GM12878 (cell line): Measurements from ENCODE around the gene FAS. TPM values are rescaled to one million over a fixed set of nuclear protein-coding genes. Genes with fewer than 3 reads are reported as not detected.

Experiments used
- ATAC-seq: fragments of 200-7000 bp; cut with Tn5 transposase; 3 replicates; pipeline ENCODE4 v1.9.1; 2020; ENCODE audit warnings: mild to moderate bottlenecking, moderate library complexity
- Bru-seq: library from RNA; stranded (reverse); fragments of 400-500 nt; gene quantifications from one replicate; lab custom pipeline; 2021; lab: Mats Ljungman, UMichigan
- BruChase-seq, 2 experiments: library from RNA; stranded (reverse); fragments of 400-500 nt; gene quantifications; one replicate each; lab custom pipeline; 2021; lab: Mats Ljungman, UMichigan
- BruUV-seq: library from RNA; stranded (reverse); fragments of 400-500 nt; replicated peaks from 2 replicates; lab custom pipeline; 2021; lab: Mats Ljungman, UMichigan
- CTCF ChIA-PET: fragments of 300-600 bp; sonication (Branson Sonifier 250); formaldehyde crosslinking; extraction: SDS; loops from one replicate; lab custom pipeline; 2021; ENCODE audit warnings: inconsistent platforms; lab: Yijun Ruan, JAX
- POLR2A ChIA-PET: fragments of 350-600 bp; formaldehyde crosslinking; extraction: SDS; loops from one replicate; lab custom pipeline; 2021; ENCODE audit warnings: inconsistent platforms; lab: Charles Lee
- RAD21 ChIA-PET: fragments of 300-600 bp; sonication (Branson Sonifier 250); formaldehyde crosslinking; loops from one replicate; lab custom pipeline; 2023; ENCODE audit warnings: antibody characterized with exemption; ENCODE audit not compliant: unreplicated experiment; lab: Charles Lee
- SMC1A ChIA-PET: fragments of 300-600 bp; sonication (Branson Sonifier 250); formaldehyde crosslinking; loops from one replicate; lab custom pipeline; 2023; ENCODE audit not compliant: unreplicated experiment, uncharacterized antibody; lab: Charles Lee
- DNase-seq: peaks from one replicate; pipeline ENCODE4 v3.0.0-alpha.2; 2011; ENCODE audit warnings: low read depth, low spot score
- FAIRE-seq: peaks from 3 replicates; lab custom pipeline; 2011; peaks lifted over from hg19 to GRCh38; lab: Jason Lieb, UNC
- H2AFZ ChIP-seq: 2 replicates; pipeline ENCODE4 v1.6.0; 2011; ENCODE audit warnings: low read depth, low read length, control low read depth; ENCODE audit not compliant: control insufficient read depth
- H3K27ac ChIP-seq: 2 replicates; pipeline ENCODE4 v1.5.1; 2011; ENCODE audit warnings: control low read depth; ENCODE audit not compliant: control insufficient read depth, insufficient read depth
- H3K27me3 ChIP-seq, 2 experiments: replicated peaks in 1 of 2; 2 replicates each; pipeline versions ENCODE4 v1.6.0 to v1.6.1; 2011; ENCODE audit warnings: low read length in 1 of 2; ENCODE audit not compliant: control insufficient read depth in 2 of 2, insufficient read depth in 2 of 2
- H3K36me3 ChIP-seq, 2 experiments: 2 replicates each; pipeline ENCODE4 v1.5.1; 2011; ENCODE audit warnings: low read length in 1 of 2; ENCODE audit not compliant: control insufficient read depth in 2 of 2, insufficient read depth in 2 of 2
- H3K4me1 ChIP-seq: 2 replicates; pipeline ENCODE4 v1.6.1; 2011; ENCODE audit warnings: mild to moderate bottlenecking, low read length, moderate library complexity, mixed read lengths; ENCODE audit not compliant: control insufficient read depth, insufficient read depth
- H3K4me2 ChIP-seq: 2 replicates; pipeline ENCODE4 v1.6.0; 2011; ENCODE audit warnings: control low read depth; ENCODE audit not compliant: control insufficient read depth, insufficient read depth
- H3K4me3 ChIP-seq: fragments of 200-600 bp; sonication (generic); 2 replicates; pipeline ENCODE4 v1.5.1; 2016
- H3K79me2 ChIP-seq: 2 replicates; pipeline ENCODE4 v1.6.0; 2011; ENCODE audit warnings: low read length; ENCODE audit not compliant: control insufficient read depth, insufficient read depth
- H3K9ac ChIP-seq: 2 replicates; pipeline ENCODE4 v1.8.0; 2011; ENCODE audit warnings: low read length, control low read depth, mixed read lengths; ENCODE audit not compliant: control insufficient read depth, insufficient read depth
- H3K9me3 ChIP-seq: replicated peaks from 3 replicates; pipeline ENCODE4 v1.5.1; 2011; ENCODE audit warnings: mild to moderate bottlenecking, low read length; ENCODE audit not compliant: control insufficient read depth, insufficient read depth
- H4K20me1 ChIP-seq: 2 replicates; pipeline ENCODE4 v1.6.0; 2011; ENCODE audit not compliant: control insufficient read depth, insufficient read depth
- BRCA1 ChIP-seq: IDR thresholded peaks from 2 replicates; pipeline ENCODE4 v1.6.1; 2011; ENCODE audit warnings: low read depth, low read length, improper control_type of control experiment
- FOXM1 ChIP-seq: IDR thresholded peaks from 2 replicates; pipeline ENCODE4 v1.6.1; 2012; ENCODE audit warnings: low read depth, mild to moderate bottlenecking, inconsistent platforms, low read length, moderate library complexity
- IRF4 ChIP-seq: IDR thresholded peaks from 2 replicates; pipeline ENCODE4 v1.6.1; 2011; ENCODE audit warnings: low read depth, low read length
- MTA2 ChIP-seq: fragments of 450-650 bp; IDR thresholded peaks from 2 replicates; pipeline ENCODE4 v1.6.1; 2016; ENCODE audit warnings: low read depth, mild to moderate bottlenecking, moderate library complexity
- NR2C1 ChIP-seq: fragments of 450-650 bp; IDR thresholded peaks from 2 replicates; pipeline ENCODE4 v1.6.1; 2017; ENCODE audit warnings: antibody characterized with exemption, mild to moderate bottlenecking, moderate library complexity
- NR2F1 ChIP-seq: fragments of 450-650 bp; conservative IDR thresholded peaks from 2 replicates; pipeline ENCODE4 v1.6.1; 2017; ENCODE audit warnings: mild to moderate bottlenecking
- NRF1 ChIP-seq: conservative IDR thresholded peaks from 2 replicates; pipeline ENCODE4 v1.6.1; 2011; ENCODE audit warnings: mild to moderate bottlenecking, low read depth, low read length, improper control_type of control experiment
- RBBP5 ChIP-seq: fragments of 200-600 bp; sonication (generic); conservative IDR thresholded peaks from 2 replicates; pipeline ENCODE4 v1.6.1; 2016
- RELA ChIP-seq: fragments of 450-650 bp; IDR thresholded peaks from 2 replicates; pipeline ENCODE4 v1.8.0; 2014; ENCODE audit warnings: borderline replicate concordance; ENCODE audit not compliant: partially characterized antibody
- SMARCA5 ChIP-seq: fragments of 450-650 bp; IDR thresholded peaks from 2 replicates; pipeline ENCODE4 v1.6.1; 2017; ENCODE audit warnings: mild to moderate bottlenecking
- SP1 ChIP-seq: IDR thresholded peaks from one replicate; pipeline ENCODE4 v1.6.1; 2011; ENCODE audit warnings: low read depth, low read length
- TARDBP ChIP-seq: IDR thresholded peaks from 2 replicates; pipeline ENCODE4 v1.6.1; 2016; ENCODE audit warnings: borderline replicate concordance
- WGBS: methylation state at CpG from one replicate; pipeline ENCODE4 v1.1.6; 2016; ENCODE audit warnings: low lambda C conversion rate; ENCODE audit not compliant: insufficient replicate concordance, insufficient coverage; ENCODE audit errors: missing lambda C conversion rate; 5-methylcytosine and 5-hydroxymethylcytosine counted together
- in situ Hi-C: fragments of 300-500 bp; cut with MboI; formaldehyde crosslinking; loops from 9 replicates; pipeline ENCODE4 v1.14.3; 2018; ENCODE audit warnings: mixed read lengths
- intact Hi-C: fragments of 100-400 bp; cut with micrococcal nuclease; formaldehyde crosslinking; loops from one replicate; pipeline ENCODE4 v1.14.2; 2022; ENCODE audit not compliant: unreplicated experiment
- long read RNA-seq, 2 experiments: library from polyadenylated mRNA; unstranded; transcript quantifications; one replicate each; pipeline ENCODE4 v2.0.0, GENCODE V29; 2019 to 2020
- polyA minus RNA-seq, 3 experiments: library from RNA; depleted of rRNA, polyadenylated mRNA; stranded (reverse); fragments of >200 nt; gene quantifications; 2 replicates each; pipeline ENCODE4 v1.2.3, GENCODE V29; 2011
- polyA plus RNA-seq, 11 experiments: library from polyadenylated mRNA; depleted of rRNA in 4 of 11; unstranded in 6 of 11; stranded (reverse) in 5 of 11; fragments of >200 nt; fragmentation: Nextera tagmentation in 4 of 11; fragmentation: Illumina TruSeq in 1 of 11; extraction: Ambion mirVana in 4 of 11; extraction: Trizol in 1 of 11; gene quantifications; 1 replicate in 1 of 11; 2 replicates in 10 of 11; pipeline versions ENCODE4 v1.2.1 to v1.2.3, GENCODE V29; 2011 to 2016; ENCODE audit warnings: inconsistent platforms in 2 of 11, missing spikeins in 2 of 11, low read depth in 1 of 11
- total RNA-seq, 4 experiments: library from RNA; depleted of rRNA in 3 of 4; stranded (reverse); fragments of >200 nt in 3 of 4; fragmentation: Illumina TruSeq in 1 of 4; extraction: Trizol in 1 of 4; gene quantifications; 2 replicates each; pipeline versions ENCODE4 v1.2.1 to v1.2.3, GENCODE V29; 2013 to 2021
- TF ChIP-seq, protein P1 (sequence below): fragments of 450-650 bp; conservative IDR thresholded peaks from 2 replicates; pipeline ENCODE4 v1.6.1; 2017; ENCODE audit warnings: mild to moderate bottlenecking, moderate library complexity
- TF ChIP-seq, protein P2 (sequence below): fragments of 450-650 bp; IDR thresholded peaks from 2 replicates; pipeline ENCODE4 v1.6.1; 2014; ENCODE audit warnings: mild to moderate bottlenecking

FAS gene
- 387 and 393 TPM in 2 replicates for total RNA-seq (2013; cell fraction: nucleolus; rRNA removed)
- total RNA-seq (2014; rRNA removed) (70.0 and 85.3 TPM in 2 replicates), total RNA-seq (2014; rRNA removed; fragmentation: Illumina TruSeq; extraction: Trizol) (78.2 and 82.0 TPM in 2 replicates), total RNA-seq (2021) (61.1 and 62.9 TPM in 2 replicates), polyA plus RNA-seq (2011; rRNA removed) (147 and 217 TPM in 2 replicates), polyA plus RNA-seq (2014; fragmentation: Illumina TruSeq; extraction: Trizol) (89.8 and 117 TPM in 2 replicates), polyA plus RNA-seq (2014; fragmentation: Nextera tagmentation; extraction: Ambion mirVana) (10 to 100 TPM; 50.1 to 54.9 TPM), polyA plus RNA-seq (2014; rRNA removed) (46.4 and 55.8 TPM in 2 replicates), polyA plus RNA-seq (2016; fragmentation: Nextera tagmentation; extraction: Ambion mirVana) (10 to 100 TPM; 69.9 to 73.7 TPM), polyA minus RNA-seq (2011; rRNA and poly(A)+ RNA removed) (125 and 188 TPM in 2 replicates), Bru-seq, nascent RNA (percentile 98 among the genes with signal in this experiment), BruChase-seq, experiment 1, labeled RNA remaining after a 6-hour chase (percentile 95 among the genes with signal in this experiment), BruChase-seq, experiment 2, labeled RNA remaining after a 2-hour chase (percentile 97 among the genes with signal in this experiment)
- polyA plus RNA-seq (2011; ENCODE audit: low read depth), result 25.2 TPM
- 63.3 and 70.5 TPM in 2 replicates for polyA plus RNA-seq (2011; cell fraction: cytosol; rRNA removed)
- 80.6 and 126 TPM in 2 replicates for polyA plus RNA-seq (2011; cell fraction: nucleus; rRNA removed)
- 42.9 and 53.2 TPM in 2 replicates for polyA plus RNA-seq (2012)
- 40.6 and 46.1 TPM in 2 replicates for polyA minus RNA-seq (2011; cell fraction: cytosol; rRNA and poly(A)+ RNA removed)
- 104 and 109 TPM in 2 replicates for polyA minus RNA-seq (2011; cell fraction: nucleus; rRNA and poly(A)+ RNA removed)
- long read RNA-seq, experiment 1, transcript FAS-204 (9 exons, 2,563 nt), result major isoform, 36 of 58 reads
- long read RNA-seq, experiment 1, partial matches to known transcripts, result 1 of 58 reads
- long read RNA-seq, experiment 1, other reads (novel, unspliced or antisense), result 15 of 58 reads
- long read RNA-seq, experiment 2, transcript FAS-205 (8 exons, 1,044 nt), result minor isoform, 12 of 430 reads
- long read RNA-seq, experiment 2, transcript FAS-204 (9 exons, 2,563 nt), result major isoform, 356 of 430 reads
- long read RNA-seq, experiment 2, transcript FAS-201 (9 exons, 1,044 nt), result minor isoform, 5 of 430 reads
- long read RNA-seq, experiment 2, partial matches to known transcripts, result 9 of 430 reads
- long read RNA-seq, experiment 2, other reads (novel, unspliced or antisense), result 38 of 430 reads

DNA sequence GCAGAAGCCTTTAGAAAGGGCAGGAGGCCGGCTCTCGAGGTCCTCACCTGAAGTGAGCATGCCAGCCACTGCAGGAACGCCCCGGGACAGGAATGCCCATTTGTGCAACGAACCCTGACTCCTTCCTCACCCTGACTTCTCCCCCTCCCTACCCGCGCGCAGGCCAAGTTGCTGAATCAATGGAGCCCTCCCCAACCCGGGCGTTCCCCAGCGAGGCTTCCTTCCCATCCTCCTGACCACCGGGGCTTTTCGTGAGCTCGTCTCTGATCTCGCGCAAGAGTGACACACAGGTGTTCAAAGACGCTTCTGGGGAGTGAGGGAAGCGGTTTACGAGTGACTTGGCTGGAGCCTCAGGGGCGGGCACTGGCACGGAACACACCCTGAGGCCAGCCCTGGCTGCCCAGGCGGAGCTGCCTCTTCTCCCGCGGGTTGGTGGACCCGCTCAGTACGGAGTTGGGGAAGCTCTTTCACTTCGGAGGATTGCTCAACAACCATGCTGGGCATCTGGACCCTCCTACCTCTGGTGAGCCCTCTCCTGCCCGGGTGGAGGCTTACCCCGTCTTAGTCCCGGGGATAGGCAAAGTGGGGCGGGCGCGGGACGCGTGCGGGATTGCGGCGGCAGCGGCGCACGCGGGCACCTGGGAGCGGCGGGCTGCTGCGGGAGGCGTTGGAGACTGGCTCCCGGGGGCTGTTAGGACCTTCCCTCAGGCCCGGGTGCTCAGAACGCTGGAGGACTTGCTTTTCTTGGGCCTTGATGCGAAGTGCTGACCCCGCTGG is at the start of gene FAS:
TSS of gene FAS (plus strand) at position 415 of the 777 bp plus-strand sequence. CDS start at position 494, 79 bp downstream.
- in situ Hi-C loops, result no loop called here
- Histone ChIP-seq H4K20me1 (no peaks in the 10 kb centered on the region), H3K27me3 (no peaks in the 10 kb centered on the region), H3K9ac (peak within 1 kb of the TSS; percentile 98), H3K4me3 (peak within 1 kb of the TSS; percentile 83), H2AFZ (peak within 1 kb of the TSS; percentile 77), H3K79me2 (peaks cover 69% of the 10 kb centered on the region), H3K27ac (peak within 1 kb of the TSS; percentile 98), H3K4me1 (peaks cover 13% of the 10 kb centered on the region), H3K9me3 (no peaks in the 10 kb centered on the region), H3K4me2 (peak within 1 kb of the TSS; percentile 92), H3K36me3 (no peaks in the 10 kb centered on the region)
- RAD21 ChIA-PET, result interaction anchor here (0.6 to 9.1 kb wide), 24 partner anchors 9 to 261 kb away, joined by 3 to 66 read pairs (median 4); partner anchors contain the start of gene LIPA
- POLR2A ChIA-PET, result interaction anchor here (0.6 to 4.7 kb wide), 18 partner anchors 8 to 411 kb away, joined by 3 to 27 read pairs (median 6); no protein-coding TSS in a partner anchor
- intact Hi-C loops, result loop anchor here (2.0 to 10.0 kb wide), 3 partner anchors 108 to 404 kb away; partner anchors contain the start of genes IFIT1 and STAMBPL1
- no TSS peak for BruUV-seq
- FAIRE-seq (peak; percentile 64), ATAC-seq (peak; percentile 75), DNase-seq (peak; percentile 80)
- WGBS, result under 1% methylated on average over 50 of the region's 51 CpGs
- CTCF ChIA-PET, result interaction anchor here (0.6 to 10.6 kb wide), 18 partner anchors 9 to 379 kb away, joined by 3 to 250 read pairs (median 6); no protein-coding TSS in a partner anchor
- SMC1A ChIA-PET, result interaction anchor here (0.6 to 8.7 kb wide), 21 partner anchors 9 to 342 kb away, joined by 3 to 114 read pairs (median 5); no protein-coding TSS in a partner anchor
- peak; percentile 64 for TF ChIP-seq RELA
- TF ChIP-seq NR2F1, result no peak
- no peak for TF ChIP-seq RBBP5
- TF ChIP-seq, protein P1, sequence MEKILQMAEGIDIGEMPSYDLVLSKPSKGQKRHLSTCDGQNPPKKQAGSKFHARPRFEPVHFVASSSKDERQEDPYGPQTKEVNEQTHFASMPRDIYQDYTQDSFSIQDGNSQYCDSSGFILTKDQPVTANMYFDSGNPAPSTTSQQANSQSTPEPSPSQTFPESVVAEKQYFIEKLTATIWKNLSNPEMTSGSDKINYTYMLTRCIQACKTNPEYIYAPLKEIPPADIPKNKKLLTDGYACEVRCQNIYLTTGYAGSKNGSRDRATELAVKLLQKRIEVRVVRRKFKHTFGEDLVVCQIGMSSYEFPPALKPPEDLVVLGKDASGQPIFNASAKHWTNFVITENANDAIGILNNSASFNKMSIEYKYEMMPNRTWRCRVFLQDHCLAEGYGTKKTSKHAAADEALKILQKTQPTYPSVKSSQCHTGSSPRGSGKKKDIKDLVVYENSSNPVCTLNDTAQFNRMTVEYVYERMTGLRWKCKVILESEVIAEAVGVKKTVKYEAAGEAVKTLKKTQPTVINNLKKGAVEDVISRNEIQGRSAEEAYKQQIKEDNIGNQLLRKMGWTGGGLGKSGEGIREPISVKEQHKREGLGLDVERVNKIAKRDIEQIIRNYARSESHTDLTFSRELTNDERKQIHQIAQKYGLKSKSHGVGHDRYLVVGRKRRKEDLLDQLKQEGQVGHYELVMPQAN, result peak; percentile 44
- no peak for TF ChIP-seq FOXM1
- TF ChIP-seq SP1, result peak; percentile 3
- TF ChIP-seq, protein P2, sequence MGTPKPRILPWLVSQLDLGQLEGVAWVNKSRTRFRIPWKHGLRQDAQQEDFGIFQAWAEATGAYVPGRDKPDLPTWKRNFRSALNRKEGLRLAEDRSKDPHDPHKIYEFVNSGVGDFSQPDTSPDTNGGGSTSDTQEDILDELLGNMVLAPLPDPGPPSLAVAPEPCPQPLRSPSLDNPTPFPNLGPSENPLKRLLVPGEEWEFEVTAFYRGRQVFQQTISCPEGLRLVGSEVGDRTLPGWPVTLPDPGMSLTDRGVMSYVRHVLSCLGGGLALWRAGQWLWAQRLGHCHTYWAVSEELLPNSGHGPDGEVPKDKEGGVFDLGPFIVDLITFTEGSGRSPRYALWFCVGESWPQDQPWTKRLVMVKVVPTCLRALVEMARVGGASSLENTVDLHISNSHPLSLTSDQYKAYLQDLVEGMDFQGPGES, result no peak
- TF ChIP-seq NR2C1, result no peak
- peak; percentile 57; the same call in 1 of the 2 replicates for TF ChIP-seq SMARCA5
- peak; percentile 51; the same call in 1 of the 2 replicates for TF ChIP-seq IRF4
- no peak for TF ChIP-seq BRCA1
- TF ChIP-seq TARDBP, result no peak
- peak; percentile 54 for TF ChIP-seq MTA2
- TF ChIP-seq NRF1, result peak; percentile 14; the same call in 1 of the 2 replicates
